GM10266 (cell line): ENCODE results near the gene HMCN2.

ENCODE experiments used
- DNase-seq: peaks from one replicate; pipeline ENCODE4 v3.0.0; 2012; ENCODE audit errors: extremely low spot score
- TF ChIP-seq, protein P1 (sequence below): IDR thresholded peaks from 2 replicates; pipeline ENCODE4 v1.5.1; 2012; ENCODE audit warnings: mild to moderate bottlenecking, low read depth; ENCODE audit not compliant: control insufficient read depth, insufficient read depth; ENCODE audit errors: missing control alignments

Gene HMCN2

GRCh38 chr9:130421154-130421801 lies 155.7 kb downstream of the HMCN2 start:
- no peak for DNase-seq
- TF ChIP-seq, protein P1, sequence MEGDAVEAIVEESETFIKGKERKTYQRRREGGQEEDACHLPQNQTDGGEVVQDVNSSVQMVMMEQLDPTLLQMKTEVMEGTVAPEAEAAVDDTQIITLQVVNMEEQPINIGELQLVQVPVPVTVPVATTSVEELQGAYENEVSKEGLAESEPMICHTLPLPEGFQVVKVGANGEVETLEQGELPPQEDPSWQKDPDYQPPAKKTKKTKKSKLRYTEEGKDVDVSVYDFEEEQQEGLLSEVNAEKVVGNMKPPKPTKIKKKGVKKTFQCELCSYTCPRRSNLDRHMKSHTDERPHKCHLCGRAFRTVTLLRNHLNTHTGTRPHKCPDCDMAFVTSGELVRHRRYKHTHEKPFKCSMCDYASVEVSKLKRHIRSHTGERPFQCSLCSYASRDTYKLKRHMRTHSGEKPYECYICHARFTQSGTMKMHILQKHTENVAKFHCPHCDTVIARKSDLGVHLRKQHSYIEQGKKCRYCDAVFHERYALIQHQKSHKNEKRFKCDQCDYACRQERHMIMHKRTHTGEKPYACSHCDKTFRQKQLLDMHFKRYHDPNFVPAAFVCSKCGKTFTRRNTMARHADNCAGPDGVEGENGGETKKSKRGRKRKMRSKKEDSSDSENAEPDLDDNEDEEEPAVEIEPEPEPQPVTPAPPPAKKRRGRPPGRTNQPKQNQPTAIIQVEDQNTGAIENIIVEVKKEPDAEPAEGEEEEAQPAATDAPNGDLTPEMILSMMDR = no peak

GRCh38 chr9:130421802-130422276 lies 156.3 kb downstream of the HMCN2 start:
- DNase-seq = no peak
- TF ChIP-seq, protein P1 = no peak

DNA sequence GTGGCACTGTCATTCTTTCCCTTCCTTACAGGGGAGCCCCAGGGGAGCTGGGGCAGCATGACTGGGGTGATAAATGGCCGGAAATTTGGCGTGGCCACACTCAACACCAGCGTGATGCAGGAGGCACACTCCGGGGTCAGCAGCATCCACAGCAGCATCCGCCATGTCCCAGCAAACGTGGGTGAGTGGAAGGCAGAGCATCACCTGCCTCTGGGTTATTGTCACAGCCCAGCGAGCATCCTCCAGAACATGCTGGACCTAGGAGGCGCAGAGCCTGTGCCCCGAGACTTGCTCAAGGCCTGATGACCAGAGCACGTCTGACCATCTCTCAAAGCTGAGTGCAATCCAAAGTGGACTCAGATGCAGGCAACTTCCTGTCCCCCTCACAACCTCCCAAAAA lies 157.0 kb downstream of the HMCN2 start:
- no peak for DNase-seq
- TF ChIP-seq, protein P1 = no peak

DNA sequence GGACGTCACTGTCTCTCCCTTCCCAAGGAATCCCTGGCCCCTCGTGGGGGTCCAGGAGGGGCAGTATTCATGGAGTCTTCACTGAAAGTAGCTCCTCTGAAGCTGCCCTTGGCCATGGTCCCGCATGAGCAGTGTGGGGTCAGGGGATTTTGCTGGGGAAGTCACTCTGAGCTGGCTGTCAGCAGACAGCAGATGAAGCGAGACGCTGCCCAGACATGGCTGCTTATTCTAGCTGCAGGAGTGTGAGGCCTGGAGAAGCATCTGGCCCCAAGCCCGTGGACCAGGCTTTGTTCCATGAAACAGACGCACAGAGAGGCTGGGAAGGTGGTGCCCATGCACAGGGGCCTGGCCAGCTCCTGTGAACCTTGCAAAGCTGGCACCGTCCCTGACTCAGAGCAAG lies 157.7 kb downstream of the HMCN2 start:
- TF ChIP-seq, protein P1 = no peak
- DNase-seq = peak; percentile 56

GRCh38 chr9:130424595-130425454 lies 159.3 kb downstream of the HMCN2 start:
- DNase-seq = no peak
- TF ChIP-seq, protein P1 = no peak

GRCh38 chr9:130425741-130426466 lies 160.3 kb downstream of the HMCN2 start:
- DNase-seq = no peak
- TF ChIP-seq, protein P1 = no peak

DNA sequence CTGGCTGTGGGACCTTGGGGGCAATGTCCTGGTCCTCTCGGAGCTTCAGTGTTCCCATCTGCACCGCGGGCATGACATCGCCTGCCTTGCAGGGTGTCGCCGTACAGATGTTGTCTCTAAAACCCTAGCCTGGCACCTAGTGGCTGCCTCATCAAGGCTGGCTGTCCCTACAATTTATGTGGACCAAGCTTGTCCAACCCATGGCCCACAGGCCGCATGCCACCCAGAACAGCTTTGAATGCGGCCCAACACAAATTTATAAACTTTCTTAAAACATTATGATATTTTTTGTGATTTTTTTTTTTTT lies 160.9 kb downstream of the HMCN2 start:
- TF ChIP-seq, protein P1 = no peak
- DNase-seq = no peak
